ENCODE measurements around the gene SLC35G6.
"Not testable (repeated sequence)": the region's sequence is repeated elsewhere in the genome, so short reads cannot be mapped to it uniquely, and the experiment has no call there.

The SLC35G6 gene

DNA sequence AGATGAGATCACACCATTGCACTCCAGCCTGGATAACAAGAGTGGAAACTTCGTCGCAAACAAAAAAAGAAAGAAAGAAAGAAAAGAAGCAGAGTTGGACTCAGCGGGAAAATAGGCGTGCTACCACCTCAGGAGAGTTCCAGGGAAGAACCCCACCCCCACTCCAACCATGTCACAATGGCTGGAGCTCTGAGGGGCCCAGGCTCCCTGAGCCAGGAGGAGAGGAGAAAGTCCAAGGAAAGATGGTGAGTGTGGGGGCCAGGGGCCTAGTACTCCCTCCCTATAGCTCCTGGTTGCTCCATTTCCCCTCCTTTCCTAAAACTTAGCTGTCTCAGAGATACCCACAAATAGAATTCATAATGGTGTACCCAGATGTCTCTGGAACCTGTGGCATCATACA, at the start of gene SLC35G6:
SLC35G6 (plus strand) TSS at position 172 of the 400 bp plus-strand sequence; CDS start at position 243, 71 bp downstream.
- not testable (repeated sequence) for DNase-seq

- no peak for DNase-seq
These were observed 49.0 kb upstream of the SLC35G6 start for GRCh38 chr17:7432296-7432695.

DNA sequence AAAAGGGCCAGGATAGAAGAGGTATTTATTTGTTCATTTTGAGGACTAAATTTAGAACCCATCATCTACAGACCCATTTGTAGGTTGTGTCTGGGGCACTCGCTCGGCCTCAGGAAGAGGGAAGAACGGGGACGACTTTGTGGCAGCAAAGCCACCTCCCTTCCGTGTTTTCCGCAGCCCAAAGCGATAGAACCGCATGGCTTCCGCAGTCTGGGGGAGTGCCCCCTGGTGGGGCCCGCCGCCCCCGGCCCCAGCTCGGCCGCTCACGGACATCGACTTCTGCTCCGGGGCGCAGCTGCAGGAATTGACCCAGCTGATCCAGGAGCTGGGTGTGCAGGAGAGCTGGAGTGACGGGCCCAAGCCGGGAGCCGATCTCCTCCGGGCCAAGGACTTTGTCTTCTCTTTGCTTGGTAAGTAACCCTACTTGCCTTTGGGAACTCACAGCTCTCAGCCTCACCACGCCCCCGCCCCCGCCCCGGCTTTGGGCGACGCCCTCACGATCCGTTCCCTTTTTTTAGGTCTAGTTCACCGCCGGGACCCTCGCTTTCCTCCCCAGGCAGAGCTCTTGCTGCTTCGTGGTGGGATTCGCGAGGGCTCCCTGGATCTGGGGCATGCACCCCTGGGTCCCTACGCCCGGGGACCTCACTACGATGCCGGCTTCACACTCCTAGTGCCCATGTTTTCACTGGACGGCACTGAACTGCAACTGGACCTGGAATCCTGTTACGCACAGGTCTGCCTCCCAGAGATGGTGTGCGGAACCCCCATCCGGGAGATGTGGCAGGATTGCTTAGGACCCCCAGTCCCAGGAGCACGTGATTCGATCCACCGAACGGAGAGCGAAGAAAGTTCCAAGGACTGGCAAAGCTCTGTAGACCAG, 45.3 kb upstream of the SLC35G6 start:
- DNase-seq = no peak

GRCh38 chr17:7436556-7437368, 44.5 kb upstream of the SLC35G6 start:
- DNase-seq = peak; percentile 62

- DNase-seq = no peak
These were observed 43.8 kb upstream of the SLC35G6 start for GRCh38 chr17:7437369-7437863.

DNA sequence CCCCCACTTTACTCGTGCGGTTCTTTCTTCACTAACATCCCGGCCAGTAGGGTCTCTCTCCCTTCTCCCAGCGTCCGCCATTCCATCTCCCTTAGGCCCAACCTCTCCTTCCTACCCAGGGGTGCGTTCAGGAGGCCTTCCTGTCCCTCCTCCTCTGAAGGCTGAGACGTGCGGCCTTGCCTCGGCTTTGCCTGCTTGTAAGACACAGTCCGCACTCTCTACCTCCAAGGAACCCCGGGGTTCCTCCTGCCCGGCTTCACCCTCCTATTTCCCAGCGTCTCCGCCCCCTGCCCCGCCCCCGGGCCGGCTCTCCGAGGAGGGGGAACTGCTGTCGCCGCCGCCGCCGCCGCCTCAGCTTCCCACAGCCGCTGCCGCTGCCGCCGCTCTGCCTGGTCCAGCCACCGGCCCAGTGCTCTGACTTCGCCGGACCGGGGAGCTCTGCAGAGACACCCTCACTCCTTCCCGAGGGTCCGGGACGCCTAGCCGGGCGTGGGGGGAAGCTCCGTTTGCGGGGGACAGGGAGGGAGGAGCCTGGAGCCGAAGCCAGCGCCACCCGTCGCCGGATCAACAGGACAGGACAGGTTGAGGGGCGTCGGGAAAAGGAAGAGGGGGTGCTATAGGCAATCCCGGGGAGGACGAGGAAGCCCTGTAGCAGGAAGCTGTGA, 43.2 kb upstream of the SLC35G6 start:
- DNase-seq = no peak

- no peak for DNase-seq
These were observed 42.4 kb upstream of the SLC35G6 start for GRCh38 chr17:7438656-7439460.

- DNase-seq = no peak
These were observed 41.7 kb upstream of the SLC35G6 start, which contains the start of gene FGF11 for GRCh38 chr17:7439462-7440112. Gene FGF11, plus strand, starts transcription at chr17:7439512. Its CDS starts 109 bp downstream, at chr17:7439621.

DNA sequence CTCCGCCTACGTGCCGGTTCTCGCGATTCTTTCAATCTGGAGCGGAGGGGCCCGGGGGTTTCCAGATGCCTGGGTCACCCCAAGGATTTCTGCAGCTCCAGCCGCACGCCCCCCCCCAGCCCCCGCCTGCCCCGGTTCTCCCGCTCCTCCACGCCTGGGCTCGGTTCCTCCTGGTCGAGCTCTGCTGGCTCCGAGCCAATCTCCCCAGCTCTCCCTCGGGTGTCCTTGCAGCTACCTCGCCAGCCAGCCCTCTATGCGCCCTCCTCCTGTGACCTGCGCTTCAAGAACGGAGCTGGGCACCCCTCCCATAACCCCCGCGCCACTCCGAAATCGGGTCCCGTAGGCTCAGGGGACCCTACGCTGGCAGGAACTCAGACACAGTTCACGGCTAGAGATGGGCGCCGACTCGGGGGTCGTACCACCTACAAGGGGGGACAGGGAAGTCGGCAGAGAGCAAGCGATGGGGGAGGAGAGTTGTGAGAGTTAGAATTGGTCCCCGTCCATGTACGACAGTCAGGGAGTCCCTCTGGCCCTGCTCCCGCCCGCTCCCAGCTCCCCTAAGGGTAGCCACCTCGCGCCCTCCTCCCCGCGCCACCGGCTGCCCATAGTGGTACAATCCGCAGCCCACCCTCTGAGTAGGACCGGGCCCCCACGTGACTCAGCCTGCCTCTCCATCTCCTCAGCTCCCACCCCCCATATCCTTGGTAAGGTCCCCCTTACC, 41.0 kb upstream of the SLC35G6 start:
- DNase-seq = peak; percentile 38

GRCh38 chr17:7440834-7441195, 40.4 kb upstream of the SLC35G6 start:
- DNase-seq = no peak

- DNase-seq = no peak
These were observed 40.0 kb upstream of the SLC35G6 start for GRCh38 chr17:7441266-7441665.

- no peak for DNase-seq
These were observed 39.1 kb upstream of the SLC35G6 start for GRCh38 chr17:7442142-7442541.

GRCh38 chr17:7443499-7444485, 37.5 kb upstream of the SLC35G6 start:
- DNase-seq = no peak

DNA sequence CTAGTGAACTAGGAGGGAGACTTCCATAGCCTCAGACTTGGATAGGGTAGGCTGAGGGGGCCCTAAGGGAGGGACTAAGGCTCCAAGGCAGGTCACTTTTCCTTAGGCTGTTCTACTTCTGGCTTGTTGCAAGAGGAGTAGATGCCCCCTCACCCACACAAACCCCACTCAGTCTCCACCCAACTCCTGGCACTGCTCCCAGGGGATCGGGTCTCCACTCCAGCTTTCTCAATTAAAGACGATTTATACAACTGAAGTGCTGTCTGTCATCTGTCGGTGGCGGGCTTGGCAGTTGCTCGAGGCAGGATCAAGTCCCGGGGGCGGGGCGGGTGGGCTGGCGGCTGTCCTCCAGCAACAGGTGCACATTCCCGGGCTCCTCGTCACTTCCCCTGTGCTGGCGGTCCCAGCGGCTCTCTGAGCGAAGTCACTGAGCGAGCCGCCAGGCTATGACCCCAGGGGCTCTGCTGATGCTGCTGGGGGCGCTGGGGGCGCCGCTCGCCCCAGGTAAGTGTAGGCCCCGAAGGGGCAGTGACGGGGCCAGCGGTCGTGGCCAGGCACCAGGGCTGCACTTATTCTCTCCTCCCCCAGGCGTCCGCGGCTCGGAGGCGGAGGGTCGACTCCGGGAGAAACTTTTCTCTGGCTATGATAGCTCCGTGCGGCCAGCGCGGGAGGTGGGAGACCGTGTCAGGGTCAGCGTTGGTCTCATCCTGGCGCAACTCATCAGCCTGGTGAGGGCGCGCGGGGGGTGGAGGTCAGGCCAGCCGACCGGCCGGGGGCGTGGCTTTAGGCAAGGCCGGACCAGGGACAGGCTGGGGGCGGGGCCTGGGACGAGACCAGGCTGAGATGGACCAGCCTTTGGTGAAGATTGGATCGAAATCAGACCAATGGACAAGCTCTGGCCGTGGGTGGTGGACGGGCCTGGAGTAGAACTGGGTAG, 36.3 kb upstream of the SLC35G6 start, which contains the start of gene CHRNB1:
CHRNB1 (plus strand) TSS at position 380 of the 937 bp plus-strand sequence; CDS start at position 447, 67 bp downstream.
- no peak for DNase-seq

GRCh38 chr17:7445619-7445968, 35.7 kb upstream of the SLC35G6 start:
- no peak for DNase-seq

- DNase-seq = no peak
These were observed 32.8 kb upstream of the SLC35G6 start for GRCh38 chr17:7448461-7448860.

GRCh38 chr17:7459961-7460545, 21.2 kb upstream of the SLC35G6 start:
- no peak for DNase-seq

Data from NCI-H1092 (cell line).